KG1 (cell line): ENCODE results near the gene TESPA1.

Source experiments
- DNase-seq: peaks from one replicate; lab custom pipeline; 2025; lab: John Stamatoyannopoulos, UW

Gene TESPA1

DNA sequence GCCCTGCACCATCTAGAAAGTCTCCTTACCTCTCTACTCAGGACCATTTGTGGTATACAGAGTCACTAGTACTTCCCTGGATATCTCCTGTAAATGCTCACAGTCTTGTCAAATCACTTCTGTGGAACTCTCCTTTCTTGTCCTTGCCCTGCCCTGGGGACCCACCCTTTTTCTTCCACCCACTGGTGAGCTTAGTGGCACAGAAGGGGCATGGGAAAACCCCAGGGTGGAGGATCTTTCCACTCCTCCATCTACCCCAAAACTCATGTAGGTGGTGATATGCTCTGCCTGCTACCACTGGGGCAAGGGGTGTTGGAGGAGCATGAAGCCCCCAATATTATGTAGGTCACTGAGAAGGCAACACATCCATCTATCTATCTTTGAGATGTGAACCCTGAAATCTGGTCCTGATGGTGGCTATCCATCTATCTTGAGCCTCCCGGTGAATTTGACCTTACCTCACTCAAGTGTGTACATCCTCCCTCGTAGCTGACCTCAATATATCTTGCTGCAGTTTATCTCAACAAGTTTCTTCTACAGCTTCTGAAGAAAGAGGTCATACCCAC lies 943 bp downstream of the TESPA1 start:
- no peak for DNase-seq

GRCh38 chr12:54981796-54982195 lies 2.8 kb downstream of the TESPA1 start:
- no peak for DNase-seq

DNA sequence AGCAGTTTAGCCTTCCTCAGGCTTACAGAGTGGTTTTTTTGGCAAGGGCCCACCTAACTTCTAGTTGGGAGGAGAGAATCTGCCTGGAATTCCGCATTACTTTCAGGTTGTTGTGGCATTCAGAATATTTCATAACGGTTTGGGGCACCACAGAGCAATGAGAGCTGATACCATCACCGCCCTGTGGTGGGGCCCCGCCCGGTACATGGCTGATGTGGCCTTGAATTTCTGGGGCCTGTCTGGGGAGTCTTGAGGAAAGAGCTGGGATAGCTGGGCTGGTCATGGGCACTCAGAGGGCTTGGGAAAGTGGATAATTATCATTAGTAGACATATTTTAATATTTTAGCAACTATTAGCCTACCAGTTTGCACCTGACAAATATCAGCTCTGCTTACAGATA lies 4.2 kb downstream of the TESPA1 start:
- no peak for DNase-seq

DNA sequence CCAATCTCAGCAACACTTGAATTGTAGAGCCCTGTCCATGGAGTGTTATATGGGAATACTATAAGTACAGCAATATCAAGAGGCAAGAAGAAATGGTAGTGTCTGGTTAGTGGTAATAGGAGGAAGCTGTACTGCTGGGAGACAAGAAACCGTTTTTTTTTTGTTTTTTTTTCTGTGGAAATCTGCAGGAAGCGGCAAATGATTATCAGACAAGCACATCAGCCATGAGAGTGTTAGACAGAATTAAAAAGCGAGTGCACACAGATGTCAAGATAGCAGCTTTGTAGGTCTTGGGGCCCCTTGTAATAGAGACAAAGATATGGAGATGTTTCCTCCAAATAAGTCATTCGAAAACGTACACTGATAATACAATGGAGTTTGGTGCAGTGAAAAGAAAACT lies 6.7 kb downstream of the TESPA1 start:
- DNase-seq, result no peak

DNA sequence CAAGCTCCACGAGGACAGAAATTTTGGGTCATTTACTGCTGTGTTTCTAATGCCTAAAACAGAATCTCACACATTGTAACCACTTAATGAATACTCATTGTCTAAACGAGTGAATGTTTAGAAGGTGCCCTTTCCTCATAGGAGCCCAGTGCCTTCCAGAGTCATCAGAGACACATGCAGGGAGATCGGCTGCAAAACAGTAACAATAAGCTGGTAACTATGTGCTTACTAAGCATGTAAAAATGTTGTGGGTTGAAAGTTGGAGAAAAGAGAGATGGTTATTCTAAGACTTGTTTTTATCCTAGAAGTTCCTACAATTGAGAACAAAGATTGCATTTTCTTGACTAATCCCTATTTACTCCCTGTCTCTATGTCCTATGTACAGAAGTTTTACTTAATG lies 7.4 kb downstream of the TESPA1 start:
- DNase-seq, result no peak

DNA sequence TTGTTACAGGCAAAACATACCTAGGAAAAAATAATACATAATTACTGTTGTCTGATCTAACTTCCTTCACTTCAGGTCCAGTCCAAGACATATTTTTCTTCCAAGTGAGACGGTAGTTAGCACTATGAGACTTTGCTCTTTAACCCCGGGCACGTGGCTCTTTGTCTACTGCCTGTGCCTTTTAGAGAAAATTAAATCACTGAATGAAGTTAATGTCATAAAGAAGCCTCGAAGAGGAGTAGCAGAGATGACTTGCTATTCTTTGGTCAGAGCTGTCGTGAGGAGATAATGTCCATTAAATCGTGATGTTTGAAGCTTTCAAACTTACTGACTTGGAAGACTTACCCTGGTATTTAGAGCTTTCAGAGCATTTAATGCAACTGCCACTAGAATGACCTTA lies 8.7 kb downstream of the TESPA1 start:
- DNase-seq, result no peak

DNA sequence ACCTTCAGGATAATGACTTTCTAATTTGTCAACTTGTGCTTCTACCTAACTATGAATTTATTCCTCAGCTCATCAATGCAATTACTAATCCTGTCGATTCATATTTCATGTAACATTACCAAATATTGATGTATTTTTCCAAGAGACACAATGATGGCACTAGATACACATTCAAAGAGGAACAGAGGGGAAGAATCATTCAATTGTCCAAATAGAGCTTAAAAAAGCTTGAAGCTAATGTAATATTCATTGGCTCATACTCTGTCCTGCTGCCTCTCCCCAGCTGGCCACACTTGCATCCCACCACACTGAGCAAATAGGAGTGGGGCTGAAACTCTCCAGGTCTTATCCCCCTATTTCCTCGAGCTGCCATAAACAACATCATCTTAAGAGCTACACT lies 9.3 kb downstream of the TESPA1 start:
- DNase-seq, result no peak

GRCh38 chr12:54974279-54974678 lies 10.3 kb downstream of the TESPA1 start:
- DNase-seq, result no peak

DNA sequence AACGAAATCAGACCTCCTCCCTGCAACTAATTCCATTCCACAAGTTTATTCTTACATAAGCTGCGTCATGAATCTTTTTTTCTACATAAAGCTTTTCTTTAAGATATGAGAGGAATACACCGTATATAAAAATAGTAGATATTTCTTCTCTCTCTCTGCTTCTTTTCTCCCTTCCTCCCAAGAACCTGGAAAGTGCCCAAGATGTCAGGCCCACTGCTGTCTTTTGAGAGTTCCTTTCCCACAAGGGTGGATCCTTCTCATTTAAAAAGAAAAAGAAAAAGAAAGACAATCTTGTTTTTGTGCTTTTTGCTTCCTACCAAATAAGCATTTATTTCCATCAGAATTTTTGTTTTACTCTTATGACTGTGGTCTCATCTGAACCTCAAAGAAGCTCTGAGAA lies 11.0 kb downstream of the TESPA1 start:
- DNase-seq, result no peak

DNA sequence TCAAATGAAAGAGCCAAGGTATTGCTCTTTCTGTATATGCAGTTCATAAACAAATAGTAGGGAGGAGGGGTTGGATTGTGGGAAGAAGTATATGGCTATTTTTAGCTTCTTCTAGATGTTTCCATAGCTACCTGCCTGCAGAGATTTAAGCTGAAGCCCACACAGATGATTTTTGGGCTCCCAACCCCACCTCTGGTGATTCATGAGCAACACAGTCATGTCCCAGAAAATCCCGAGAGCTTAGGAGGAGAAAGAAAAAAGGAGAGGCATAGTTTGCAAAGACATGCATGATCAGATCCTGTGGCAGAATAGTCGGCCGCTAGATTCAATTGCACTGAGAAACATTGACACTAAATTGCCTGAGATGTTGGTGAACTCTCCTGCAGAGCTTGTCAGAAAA lies 13.8 kb downstream of the TESPA1 start:
- DNase-seq, result no peak

DNA sequence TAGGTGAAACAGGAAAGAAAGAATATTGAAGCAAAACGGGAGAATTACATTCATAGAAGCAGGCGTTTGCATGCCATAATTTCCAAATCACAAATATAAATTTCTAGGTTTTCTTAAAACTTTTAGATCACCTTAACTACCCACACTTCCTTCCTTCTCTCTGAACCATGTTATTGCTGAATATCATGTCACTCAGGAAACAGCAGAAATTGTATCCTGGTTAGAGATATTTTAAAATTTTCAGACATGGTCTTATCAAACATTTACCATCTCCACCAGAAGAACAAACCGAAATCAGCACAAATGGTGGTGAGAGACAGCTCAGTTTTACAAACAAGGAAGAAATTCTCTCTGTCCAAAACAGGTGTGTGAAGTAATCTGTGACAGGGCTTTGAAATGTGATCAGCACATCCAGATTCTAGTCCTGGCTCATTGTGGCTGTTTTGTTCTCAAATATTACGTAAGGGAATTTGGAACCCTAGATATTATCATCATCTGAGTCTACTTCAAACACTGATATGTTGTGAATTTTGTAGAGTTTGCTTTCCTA lies 16.3 kb downstream of the TESPA1 start:
- DNase-seq, result no peak

- DNase-seq, result no peak
Observed at GRCh38 chr12:54967461-54967860, 17.1 kb downstream of the TESPA1 start.

- no peak for DNase-seq
Observed at GRCh38 chr12:54961190-54961589, 23.4 kb downstream of the TESPA1 start.

DNA sequence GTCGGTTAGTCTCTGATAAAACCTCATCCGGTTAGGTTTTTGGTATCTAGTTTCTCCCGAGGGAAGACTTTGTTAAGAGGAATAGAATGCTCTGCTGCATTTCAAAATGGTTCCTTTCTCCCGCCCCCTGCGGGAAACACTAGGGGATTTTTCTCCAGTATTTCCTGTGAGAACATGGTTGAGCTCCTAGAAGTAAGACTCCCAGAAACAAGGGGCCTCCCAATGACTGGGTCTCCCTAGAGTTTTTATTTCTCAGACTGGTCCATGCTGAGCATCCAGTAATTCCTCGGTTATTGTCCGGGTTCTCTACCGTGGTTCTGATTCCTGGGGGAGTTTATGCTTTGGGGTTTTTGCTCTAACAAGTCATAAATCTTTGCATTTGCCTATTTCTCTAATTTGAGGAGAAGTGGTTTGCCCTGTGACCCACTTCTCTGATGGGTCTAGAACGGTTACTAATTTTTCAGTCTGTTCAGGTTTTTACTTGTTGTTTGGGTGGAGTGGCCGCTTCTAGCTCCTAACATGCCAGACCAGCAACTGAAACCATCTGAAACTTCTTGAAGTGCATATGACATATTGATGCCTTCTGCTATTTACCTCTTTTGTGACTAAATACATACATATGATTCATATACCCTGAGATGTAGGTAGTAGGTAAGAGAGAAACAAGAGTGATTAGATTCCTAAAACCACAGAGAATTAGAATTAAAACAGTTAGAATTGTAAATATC lies 25.1 kb downstream of the TESPA1 start:
- DNase-seq, result no peak

- DNase-seq, result no peak
Observed at GRCh38 chr12:54958048-54958658, 26.4 kb downstream of the TESPA1 start.

- no peak for DNase-seq
Observed at GRCh38 chr12:54956818-54957641, 27.5 kb downstream of the TESPA1 start.

- DNase-seq, result no peak
Observed at GRCh38 chr12:54956322-54956721, 28.2 kb downstream of the TESPA1 start.

- no peak for DNase-seq
Observed at GRCh38 chr12:54954801-54955200, 29.8 kb downstream of the TESPA1 start.

DNA sequence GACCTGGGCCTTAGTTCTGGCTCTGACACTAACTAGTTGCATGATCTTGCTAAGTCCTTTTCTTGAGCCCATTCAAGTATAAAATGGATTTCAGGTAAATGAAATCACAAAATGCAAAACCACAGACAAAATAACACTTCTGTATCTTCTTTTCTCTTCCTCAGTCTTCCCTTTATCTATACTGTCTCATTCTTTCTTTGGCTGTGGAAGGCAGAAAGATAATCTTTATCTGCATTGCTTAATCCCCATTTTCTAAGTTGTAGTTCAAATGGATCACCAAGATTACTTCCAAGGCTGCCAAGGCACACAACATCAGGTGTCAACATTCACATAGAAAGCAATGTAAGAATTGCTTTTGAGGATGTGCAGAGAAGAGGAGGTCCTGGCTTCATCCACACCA lies 30.3 kb downstream of the TESPA1 start:
- DNase-seq, result no peak

GRCh38 chr12:54950071-54950727 lies 34.4 kb downstream of the TESPA1 start:
- no peak for DNase-seq

DNA sequence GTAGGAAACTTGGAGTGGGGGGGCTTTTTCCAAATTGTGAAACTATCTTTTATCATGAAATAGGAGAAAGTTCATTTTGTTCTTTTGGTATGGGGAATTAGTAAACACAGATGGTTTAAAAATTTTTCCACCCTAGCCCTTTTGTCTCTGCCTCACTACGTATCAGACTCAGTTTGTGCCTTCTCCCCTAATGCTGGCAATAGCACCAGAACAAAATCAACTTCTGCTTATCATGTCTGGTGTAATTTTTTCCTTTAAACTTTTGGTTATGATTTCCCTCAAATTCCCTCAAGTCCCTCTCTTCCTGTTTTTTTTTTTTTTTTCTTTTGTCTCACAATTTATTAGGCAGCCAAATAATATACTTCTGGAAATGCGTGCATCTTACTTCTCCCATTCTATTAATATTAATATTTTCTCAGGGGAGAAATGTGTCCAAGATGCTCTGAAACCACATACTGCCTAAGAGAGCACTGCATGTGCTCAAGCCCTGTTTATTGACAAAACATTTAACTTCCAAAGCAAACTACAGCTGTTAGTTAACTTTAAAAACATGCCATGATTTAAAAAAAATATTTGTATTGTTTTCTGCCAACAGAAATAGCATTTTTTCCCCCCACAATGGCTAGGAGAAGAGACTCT lies 35.4 kb downstream of the TESPA1 start:
- no peak for DNase-seq
